HepG2 (cell line): ENCODE measurements around the gene C11orf58. TPM values are rescaled to one million over a fixed set of nuclear protein-coding genes. Genes with fewer than 3 reads are reported as not detected.
A peak's percentile ranks its signal among the peaks of the same experiment; 100 is the strongest.

Experiments used
- JDP2 ChIP-seq: sonication (generic); formaldehyde crosslinking; IDR thresholded peaks from 2 replicates; pipeline ENCODE4 v1.8.1; 2022; ENCODE audit warnings: missing genetic modification reagents, borderline replicate concordance
- NR1H2 ChIP-seq: sonication (generic); formaldehyde crosslinking; IDR thresholded peaks from 2 replicates; pipeline ENCODE4 v1.8.1; 2022; ENCODE audit warnings: low read depth, missing genetic modification reagents, borderline replicate concordance
- POLR2AphosphoS5 ChIP-seq: IDR thresholded peaks from 2 replicates; pipeline ENCODE4 v1.6.1; 2012; ENCODE audit warnings: low read depth, low read length
- SOX6 ChIP-seq, 2 experiments: fragments of 450-650 bp in 1 of 2; sonication (generic) in 1 of 2; formaldehyde crosslinking in 1 of 2; IDR thresholded peaks; 2 replicates each; pipeline versions ENCODE4 v1.4.0 to v1.6.1; 2017 to 2020; ENCODE audit warnings: antibody characterized with exemption in 1 of 2, mild to moderate bottlenecking in 1 of 2, missing genetic modification reagents in 1 of 2
- ZMYM2 ChIP-seq: sonication (generic); formaldehyde crosslinking; IDR thresholded peaks from 2 replicates; pipeline ENCODE4 v1.8.0; 2022; ENCODE audit warnings: mild to moderate bottlenecking, missing genetic modification reagents
- ZNF12 ChIP-seq: sonication (generic); formaldehyde crosslinking; IDR thresholded peaks from 2 replicates; pipeline ENCODE4 v1.5.0; 2020; ENCODE audit warnings: missing genetic modification reagents
- ZNF160 ChIP-seq: sonication (generic); formaldehyde crosslinking; IDR thresholded peaks from 2 replicates; pipeline ENCODE4 v1.8.0; 2022; ENCODE audit warnings: mild to moderate bottlenecking, inconsistent platforms, missing genetic modification reagents
- ZNF333 ChIP-seq: sonication (generic); formaldehyde crosslinking; IDR thresholded peaks from 2 replicates; pipeline ENCODE4 v1.4.0; 2020; ENCODE audit warnings: mild to moderate bottlenecking, missing genetic modification reagents, borderline replicate concordance
- ZNF761 ChIP-seq: sonication (generic); formaldehyde crosslinking; conservative IDR thresholded peaks from 2 replicates; pipeline ENCODE4 v1.4.0; 2020; ENCODE audit warnings: mild to moderate bottlenecking, missing genetic modification reagents
- polyA plus RNA-seq, 8 experiments: library from polyadenylated mRNA; depleted of rRNA in 3 of 8; stranded (reverse) in 7 of 8; unstranded in 1 of 8; fragments of >200 nt; fragmentation: Illumina TruSeq in 4 of 8; extraction: Trizol in 4 of 8; gene quantifications; 2 replicates each; pipeline versions ENCODE4 v1.2.1 to v1.2.3, GENCODE V29; 2011 to 2016; ENCODE audit warnings: low read depth in 4 of 8, missing spikeins in 1 of 8, mixed read lengths in 1 of 8; ENCODE audit not compliant: insufficient read depth in 1 of 8
- total RNA-seq, 5 experiments: library from RNA; depleted of rRNA; stranded (reverse); fragments of >200 nt; fragmentation: Illumina TruSeq; extraction: Trizol; gene quantifications; 2 replicates each; pipeline ENCODE4 v1.2.3, GENCODE V29; 2016; ENCODE audit warnings: low read depth in 1 of 5
- TF ChIP-seq, protein P1 (sequence below): sonication (generic); formaldehyde crosslinking; IDR thresholded peaks from 2 replicates; pipeline ENCODE4 v1.4.0; 2020; ENCODE audit warnings: missing genetic modification reagents
- TF ChIP-seq, protein P2 (sequence below): sonication (generic); formaldehyde crosslinking; IDR thresholded peaks from 2 replicates; pipeline ENCODE4 v1.8.0; 2022; ENCODE audit warnings: missing genetic modification reagents, low read depth, mild to moderate bottlenecking, borderline replicate concordance
- TF ChIP-seq, protein P3 (sequence below): sonication (generic); formaldehyde crosslinking; IDR thresholded peaks from 2 replicates; pipeline ENCODE4 v1.4.0; 2020; ENCODE audit warnings: missing genetic modification reagents, mild to moderate bottlenecking, borderline replicate concordance
- TF ChIP-seq, protein P4 (sequence below): sonication (generic); formaldehyde crosslinking; IDR thresholded peaks from 2 replicates; pipeline ENCODE4 v1.9.0; 2021; ENCODE audit warnings: missing genetic modification reagents, borderline replicate concordance
- TF ChIP-seq, protein P5 (sequence below): sonication (generic); formaldehyde crosslinking; IDR thresholded peaks from 2 replicates; pipeline ENCODE4 v1.5.0; 2020; ENCODE audit warnings: missing genetic modification reagents

Gene C11orf58
- total and polyA plus RNA-seq, 2 of the 13 experiments (the other 11 are each of a cell fraction or from before 2014, with no cell fraction given), result 83.8 to 167 TPM

DNA sequence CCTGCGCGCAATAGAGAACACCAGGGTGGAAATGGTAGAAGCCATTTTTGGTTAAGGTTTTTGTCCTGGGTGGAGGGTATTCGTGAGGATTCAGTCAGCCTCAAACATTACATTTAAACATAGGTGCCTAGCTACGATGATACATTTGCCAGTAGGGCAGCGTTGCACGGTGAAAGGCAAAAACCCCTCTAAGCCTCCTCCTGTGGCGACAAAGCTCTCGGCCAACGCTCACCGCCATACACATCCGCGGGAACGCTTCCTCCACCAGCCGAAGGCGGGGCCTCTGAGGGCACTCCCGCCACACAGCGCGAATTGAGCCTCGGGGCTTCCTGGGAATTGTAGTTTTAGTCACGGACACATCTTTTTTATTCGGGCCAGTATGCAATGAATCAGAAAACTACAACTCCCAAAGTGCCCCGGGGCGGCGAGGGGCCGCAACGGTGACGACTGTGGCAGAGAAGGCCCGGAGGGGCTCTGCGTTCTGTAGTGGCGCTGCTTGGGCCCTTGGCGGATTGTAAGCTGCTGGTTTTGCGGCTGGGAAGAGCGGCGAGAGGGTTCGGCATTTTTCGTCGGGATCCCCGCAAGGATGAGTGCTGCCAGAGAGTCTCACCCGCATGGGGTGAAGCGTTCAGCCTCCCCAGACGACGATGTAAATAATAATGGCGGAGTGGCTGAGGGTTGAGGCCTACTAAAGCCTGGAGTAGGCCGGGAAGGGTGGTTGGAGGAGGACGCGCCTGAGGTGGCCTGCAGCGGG lies at the start of gene C11orf58 (continued):
- TF ChIP-seq, protein P1, sequence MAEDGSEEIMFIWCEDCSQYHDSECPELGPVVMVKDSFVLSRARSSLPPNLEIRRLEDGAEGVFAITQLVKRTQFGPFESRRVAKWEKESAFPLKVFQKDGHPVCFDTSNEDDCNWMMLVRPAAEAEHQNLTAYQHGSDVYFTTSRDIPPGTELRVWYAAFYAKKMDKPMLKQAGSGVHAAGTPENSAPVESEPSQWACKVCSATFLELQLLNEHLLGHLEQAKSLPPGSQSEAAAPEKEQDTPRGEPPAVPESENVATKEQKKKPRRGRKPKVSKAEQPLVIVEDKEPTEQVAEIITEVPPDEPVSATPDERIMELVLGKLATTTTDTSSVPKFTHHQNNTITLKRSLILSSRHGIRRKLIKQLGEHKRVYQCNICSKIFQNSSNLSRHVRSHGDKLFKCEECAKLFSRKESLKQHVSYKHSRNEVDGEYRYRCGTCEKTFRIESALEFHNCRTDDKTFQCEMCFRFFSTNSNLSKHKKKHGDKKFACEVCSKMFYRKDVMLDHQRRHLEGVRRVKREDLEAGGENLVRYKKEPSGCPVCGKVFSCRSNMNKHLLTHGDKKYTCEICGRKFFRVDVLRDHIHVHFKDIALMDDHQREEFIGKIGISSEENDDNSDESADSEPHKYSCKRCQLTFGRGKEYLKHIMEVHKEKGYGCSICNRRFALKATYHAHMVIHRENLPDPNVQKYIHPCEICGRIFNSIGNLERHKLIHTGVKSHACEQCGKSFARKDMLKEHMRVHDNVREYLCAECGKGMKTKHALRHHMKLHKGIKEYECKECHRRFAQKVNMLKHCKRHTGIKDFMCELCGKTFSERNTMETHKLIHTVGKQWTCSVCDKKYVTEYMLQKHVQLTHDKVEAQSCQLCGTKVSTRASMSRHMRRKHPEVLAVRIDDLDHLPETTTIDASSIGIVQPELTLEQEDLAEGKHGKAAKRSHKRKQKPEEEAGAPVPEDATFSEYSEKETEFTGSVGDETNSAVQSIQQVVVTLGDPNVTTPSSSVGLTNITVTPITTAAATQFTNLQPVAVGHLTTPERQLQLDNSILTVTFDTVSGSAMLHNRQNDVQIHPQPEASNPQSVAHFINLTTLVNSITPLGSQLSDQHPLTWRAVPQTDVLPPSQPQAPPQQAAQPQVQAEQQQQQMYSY, result peak; percentile 76
- TF ChIP-seq, protein P2, sequence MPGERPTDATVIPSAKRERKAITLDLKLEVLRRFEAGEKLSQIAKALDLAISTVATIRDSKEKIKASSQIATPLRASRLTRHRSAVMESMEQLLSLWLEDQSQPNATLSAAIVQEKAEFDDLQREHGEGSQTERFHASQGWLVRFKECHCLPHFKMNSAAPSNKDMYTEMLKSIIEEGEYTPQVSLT (CRISPR knock-in tag), result no peak
- peak; percentile 52; the same call in 1 of the 2 replicates for TF ChIP-seq ZNF160 (CRISPR knock-in tag)
- peak; percentile 97 for TF ChIP-seq POLR2AphosphoS5
- TF ChIP-seq, protein P3, sequence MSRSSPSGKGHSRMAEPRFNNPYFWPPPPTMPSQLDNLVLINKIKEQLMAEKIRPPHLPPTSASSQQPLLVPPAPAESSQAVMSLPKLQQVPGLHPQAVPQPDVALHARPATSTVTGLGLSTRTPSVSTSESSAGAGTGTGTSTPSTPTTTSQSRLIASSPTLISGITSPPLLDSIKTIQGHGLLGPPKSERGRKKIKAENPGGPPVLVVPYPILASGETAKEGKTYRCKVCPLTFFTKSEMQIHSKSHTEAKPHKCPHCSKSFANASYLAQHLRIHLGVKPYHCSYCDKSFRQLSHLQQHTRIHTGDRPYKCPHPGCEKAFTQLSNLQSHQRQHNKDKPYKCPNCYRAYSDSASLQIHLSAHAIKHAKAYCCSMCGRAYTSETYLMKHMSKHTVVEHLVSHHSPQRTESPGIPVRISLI (CRISPR knock-in tag), result 0 out of 2 replicates have a peak, but pooled peaks have one; percentile 13
- TF ChIP-seq ZNF761 (CRISPR knock-in tag), result peak; percentile 85; the same call in 1 of the 2 replicates
- TF ChIP-seq JDP2 (CRISPR knock-in tag), result no peak
- TF ChIP-seq, protein P4, sequence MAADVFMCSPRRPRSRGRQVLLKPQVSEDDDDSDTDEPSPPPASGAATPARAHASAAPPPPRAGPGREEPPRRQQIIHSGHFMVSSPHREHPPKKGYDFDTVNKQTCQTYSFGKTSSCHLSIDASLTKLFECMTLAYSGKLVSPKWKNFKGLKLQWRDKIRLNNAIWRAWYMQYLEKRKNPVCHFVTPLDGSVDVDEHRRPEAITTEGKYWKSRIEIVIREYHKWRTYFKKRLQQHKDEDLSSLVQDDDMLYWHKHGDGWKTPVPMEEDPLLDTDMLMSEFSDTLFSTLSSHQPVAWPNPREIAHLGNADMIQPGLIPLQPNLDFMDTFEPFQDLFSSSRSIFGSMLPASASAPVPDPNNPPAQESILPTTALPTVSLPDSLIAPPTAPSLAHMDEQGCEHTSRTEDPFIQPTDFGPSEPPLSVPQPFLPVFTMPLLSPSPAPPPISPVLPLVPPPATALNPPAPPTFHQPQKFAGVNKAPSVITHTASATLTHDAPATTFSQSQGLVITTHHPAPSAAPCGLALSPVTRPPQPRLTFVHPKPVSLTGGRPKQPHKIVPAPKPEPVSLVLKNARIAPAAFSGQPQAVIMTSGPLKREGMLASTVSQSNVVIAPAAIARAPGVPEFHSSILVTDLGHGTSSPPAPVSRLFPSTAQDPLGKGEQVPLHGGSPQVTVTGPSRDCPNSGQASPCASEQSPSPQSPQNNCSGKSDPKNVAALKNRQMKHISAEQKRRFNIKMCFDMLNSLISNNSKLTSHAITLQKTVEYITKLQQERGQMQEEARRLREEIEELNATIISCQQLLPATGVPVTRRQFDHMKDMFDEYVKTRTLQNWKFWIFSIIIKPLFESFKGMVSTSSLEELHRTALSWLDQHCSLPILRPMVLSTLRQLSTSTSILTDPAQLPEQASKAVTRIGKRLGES, result peak; percentile 74
- TF ChIP-seq ZNF333, result peak; percentile 96; the same call in 1 of the 2 replicates
- no peak for TF ChIP-seq ZMYM2 (CRISPR knock-in tag)
- no peak for TF ChIP-seq NR1H2 (CRISPR knock-in tag)
- TF ChIP-seq SOX6 (IDR thresholded peaks at IDR 0.05), result no peak
- TF ChIP-seq SOX6 (CRISPR knock-in tag; IDR thresholded peaks at IDR 0.05), result peak; percentile 55
- TF ChIP-seq, protein P5, sequence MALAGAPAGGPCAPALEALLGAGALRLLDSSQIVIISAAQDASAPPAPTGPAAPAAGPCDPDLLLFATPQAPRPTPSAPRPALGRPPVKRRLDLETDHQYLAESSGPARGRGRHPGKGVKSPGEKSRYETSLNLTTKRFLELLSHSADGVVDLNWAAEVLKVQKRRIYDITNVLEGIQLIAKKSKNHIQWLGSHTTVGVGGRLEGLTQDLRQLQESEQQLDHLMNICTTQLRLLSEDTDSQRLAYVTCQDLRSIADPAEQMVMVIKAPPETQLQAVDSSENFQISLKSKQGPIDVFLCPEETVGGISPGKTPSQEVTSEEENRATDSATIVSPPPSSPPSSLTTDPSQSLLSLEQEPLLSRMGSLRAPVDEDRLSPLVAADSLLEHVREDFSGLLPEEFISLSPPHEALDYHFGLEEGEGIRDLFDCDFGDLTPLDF, result peak; percentile 91
- TF ChIP-seq ZNF12 (CRISPR knock-in tag), result peak; percentile 81
